GM19455 (cell line): ENCODE data around the gene LAMTOR2.
"Not testable (repeated sequence)": the region's sequence is repeated elsewhere in the genome, so short reads cannot be mapped to it uniquely, and the experiment has no call there.

Source experiments
- ATAC-seq: cut with Tn5 transposase; IDR thresholded peaks from one replicate; pipeline ENCODE4 v1.9.1; 2021; ENCODE audit not compliant: unreplicated experiment

The LAMTOR2 gene

DNA sequence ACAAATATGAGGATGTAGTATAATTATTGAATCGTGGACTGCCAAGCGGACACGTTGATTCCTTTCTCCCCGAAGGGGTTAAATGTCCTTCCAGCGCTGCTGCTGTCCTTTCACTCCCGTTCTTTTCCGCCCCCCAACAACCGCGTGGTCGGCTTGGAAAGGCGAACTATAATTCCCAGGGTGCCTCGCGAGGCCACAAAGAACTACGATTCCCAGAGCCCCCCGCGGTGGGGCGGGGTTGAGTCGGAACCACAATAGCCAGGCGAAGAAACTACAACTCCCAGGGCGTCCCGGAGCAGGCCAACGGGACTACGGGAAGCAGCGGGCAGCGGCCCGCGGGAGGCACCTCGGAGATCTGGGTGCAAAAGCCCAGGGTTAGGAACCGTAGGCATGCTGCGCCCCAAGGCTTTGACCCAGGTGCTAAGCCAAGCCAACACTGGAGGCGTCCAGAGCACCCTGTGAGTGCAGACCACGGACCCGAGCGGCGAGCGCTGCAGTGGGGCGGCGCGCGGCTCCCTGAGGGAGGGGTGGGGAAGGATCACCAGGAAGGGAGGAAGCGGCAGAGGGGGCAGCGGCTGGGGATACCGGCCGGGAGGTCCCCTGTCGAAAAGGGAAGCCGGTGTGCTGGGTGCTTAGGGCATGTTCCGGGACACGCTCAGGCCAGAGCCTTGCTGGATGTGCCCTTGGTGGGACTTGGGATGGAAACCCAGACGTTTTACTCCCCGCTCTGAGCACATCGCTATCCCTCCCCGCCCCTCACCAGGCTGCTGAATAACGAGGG is at the start of gene LAMTOR2:
Gene LAMTOR2, plus strand, starts transcription at position 283 of the 781 bp plus-strand sequence. Its CDS starts 108 bp downstream, at position 391.
- ATAC-seq: peak; percentile 67

DNA sequence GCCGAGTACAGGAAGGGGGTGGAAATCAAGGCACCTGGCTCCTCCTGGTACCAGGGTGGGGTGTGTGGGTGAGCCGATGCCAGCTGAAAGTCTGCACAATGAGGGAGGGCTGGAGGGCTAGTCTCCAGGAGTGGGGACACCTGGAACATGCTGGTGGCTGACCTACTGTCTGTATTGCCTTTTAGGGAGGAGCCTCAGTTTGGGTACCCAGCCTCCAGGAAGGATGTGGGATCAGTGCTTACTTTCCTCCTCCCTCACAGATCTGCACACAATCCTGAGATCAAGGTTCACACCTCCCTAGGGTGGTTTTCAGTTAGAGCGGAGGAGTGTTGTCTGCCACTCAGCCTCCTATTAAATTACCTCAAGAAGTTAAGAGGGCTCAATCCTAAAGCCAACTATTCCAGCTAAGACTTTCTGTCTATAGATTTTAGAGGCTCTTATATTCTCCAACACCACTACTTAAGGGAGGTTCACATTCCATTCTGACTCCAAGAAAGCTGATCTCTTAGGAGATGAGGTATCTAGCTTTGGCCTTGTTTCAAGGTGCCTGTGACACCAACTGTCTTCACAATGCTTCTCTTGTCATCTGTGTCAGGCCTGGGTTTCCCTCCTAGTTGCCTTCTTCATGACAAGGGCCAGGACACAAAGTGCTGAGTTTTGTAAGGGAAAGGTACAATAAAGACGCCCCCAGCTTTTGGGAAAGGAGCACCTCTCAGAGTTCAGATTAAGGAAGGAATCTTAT is 49.6 kb upstream of the LAMTOR2 start:
- ATAC-seq: no peak

DNA sequence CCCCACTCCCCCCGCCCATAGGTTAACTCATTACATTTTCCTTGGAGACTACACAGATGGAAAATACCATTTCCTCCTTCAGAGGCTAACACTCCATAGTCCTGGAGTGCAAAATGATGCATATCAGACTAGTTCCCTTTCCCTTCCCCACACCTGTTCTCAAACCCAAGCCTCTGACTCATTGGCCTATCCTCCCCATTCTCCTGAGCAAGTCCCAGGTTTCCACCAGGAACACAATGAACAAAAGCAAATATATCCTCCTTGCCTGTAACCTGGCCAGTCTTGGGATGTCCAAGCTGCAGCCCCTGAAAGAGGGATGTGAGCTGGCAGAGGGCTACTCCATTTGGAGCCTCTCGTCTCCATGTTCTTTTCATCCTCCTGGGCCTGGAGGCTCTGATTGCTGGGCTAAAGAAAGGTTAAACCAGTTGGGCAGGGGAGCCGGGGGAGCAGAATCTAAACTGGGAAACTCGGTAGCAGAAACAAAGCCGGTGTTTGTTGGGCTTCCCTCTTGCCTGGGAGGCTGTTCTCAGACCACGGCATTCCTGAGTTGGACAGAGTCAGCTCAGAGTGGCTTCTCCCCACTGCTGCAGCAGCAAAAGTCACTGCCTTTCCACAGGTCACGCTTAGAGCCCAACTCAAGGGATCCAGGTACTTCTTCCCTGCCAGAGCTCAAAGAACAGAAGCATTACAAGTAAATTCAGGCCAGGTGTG is 47.8 kb upstream of the LAMTOR2 start:
- no peak for ATAC-seq

DNA sequence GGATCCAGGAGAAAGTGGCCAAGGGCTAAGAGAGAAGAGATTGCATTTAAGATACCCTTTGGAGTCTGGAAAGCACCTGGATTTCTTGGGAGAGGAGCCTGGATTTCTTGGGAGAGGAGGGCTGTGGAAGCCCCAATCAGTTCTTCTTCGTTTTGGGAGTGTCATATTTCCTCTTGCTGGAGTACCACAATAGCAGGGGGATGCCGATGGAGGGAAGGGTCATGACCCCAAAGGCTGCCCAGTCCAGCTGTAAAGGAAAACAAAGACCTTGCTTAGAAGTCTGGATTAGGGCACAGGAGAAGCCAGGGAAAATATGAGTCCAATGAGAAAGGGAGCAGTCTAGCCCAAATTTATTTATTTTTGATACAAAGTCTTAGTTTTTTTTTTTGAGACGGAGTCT is 45.2 kb upstream of the LAMTOR2 start:
- no peak for ATAC-seq

DNA sequence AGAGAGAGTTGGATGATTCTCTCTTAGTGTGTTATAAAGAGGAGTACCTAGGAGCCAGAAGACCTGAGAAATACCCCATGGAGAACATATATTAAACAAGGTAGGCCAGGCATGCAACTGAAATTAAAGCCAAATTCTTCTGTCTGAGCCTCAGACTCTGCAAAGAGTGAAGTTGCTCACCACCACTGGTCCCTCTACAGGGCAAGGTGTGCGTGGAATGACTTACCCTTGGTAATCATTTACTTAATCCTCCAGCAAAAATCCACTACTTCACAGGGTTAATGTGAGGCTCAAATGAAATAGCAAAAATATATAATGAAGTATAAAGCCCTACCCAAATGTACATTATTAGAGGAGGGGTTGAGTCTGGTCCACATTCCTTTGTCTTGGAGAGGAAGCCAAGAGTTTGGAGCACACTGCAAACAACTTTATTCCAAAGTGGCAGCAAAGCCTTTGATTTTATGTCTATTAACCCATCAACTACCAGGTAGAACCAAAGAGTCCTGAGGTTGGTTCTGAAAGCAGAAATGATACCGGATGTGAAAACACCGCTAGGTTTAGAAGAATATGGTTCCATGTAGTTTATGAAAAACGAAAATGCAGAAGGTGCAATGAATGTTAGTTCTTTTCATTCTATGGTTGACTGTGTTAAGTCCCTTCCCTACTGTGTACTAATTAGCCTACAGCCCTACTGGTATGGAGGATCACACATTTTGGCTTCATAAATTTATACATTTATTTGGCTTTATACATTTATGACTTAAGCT is 42.3 kb upstream of the LAMTOR2 start:
- peak; percentile 73 for ATAC-seq

DNA sequence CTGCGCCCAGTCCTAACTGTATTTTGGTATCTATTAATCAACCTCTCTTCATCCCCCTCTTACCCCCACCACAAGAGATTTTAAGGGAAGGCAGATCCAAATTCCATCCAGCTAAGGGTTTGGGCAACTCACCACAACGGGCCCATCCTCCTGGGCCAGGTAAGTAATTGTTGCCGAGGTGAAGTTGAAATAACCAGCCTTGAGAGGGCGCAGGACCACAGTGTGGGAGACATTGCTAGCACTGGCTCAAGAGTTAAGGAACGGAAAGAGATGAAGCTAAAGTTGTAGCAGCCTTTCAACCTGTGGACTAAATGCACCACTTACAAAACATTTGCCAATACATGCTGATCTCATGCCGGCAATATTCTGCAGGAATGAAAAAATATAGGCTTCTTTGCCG is 39.8 kb upstream of the LAMTOR2 start:
- ATAC-seq: no peak

DNA sequence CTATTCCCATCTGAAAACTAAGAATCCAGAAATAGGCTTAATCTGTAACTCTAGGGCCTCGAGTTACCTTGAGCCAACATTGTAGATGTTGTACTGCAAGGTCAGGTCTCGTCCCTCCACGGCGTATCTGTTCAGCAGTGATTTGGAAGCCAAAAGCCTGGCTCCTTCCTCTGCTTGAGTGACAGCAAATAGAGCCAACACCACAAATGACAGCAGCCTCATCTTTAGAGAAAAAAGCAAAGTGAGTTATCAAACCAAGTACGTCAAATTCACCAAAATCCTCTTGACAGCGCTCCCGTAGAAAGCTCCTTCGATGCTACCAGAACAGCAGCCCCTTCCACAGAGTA is 34.7 kb upstream of the LAMTOR2 start:
- ATAC-seq: no peak

DNA sequence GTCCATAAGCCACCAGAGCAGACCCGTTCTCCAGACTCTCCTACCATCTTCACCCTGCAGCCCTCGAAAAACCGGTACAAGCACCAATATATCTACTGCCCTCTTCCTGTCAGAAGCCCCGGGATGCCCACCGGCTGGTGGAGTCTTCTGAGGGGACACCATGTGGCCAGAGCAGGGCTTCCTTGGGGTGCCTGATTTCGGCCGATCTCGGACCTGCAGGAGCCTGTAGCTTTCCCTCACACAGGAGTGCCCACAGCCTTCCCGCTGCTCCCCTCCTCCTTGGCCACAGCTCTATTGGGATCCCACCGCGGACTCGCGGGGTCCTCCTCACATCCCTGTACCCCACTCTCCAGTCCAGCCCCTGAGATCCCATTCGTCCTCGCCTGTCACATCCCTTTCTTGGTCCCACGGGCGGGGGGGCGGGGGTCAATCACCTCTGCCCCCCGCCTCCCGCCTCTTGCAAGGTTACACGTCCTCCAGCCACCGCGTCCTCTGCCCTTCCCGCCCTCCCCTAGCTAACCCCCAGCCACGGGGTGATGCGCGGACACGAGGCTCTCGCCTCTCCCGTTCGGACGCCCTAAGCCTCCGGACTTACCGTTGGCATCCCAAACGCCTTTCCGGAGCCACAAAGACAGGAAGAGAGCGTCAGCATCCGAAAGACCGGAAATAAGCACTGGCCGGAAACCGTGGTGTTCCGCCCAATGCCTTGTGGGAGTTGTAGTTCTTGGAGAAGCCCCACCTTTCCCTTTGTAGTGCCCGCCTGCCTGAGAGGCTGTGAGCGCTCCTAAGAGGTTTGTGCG is 34.1 kb upstream of the LAMTOR2 start, which contains the start of gene SSR2:
Gene SSR2, minus strand, starts transcription at position 659 of the 800 bp plus-strand sequence. CDS start 784 bp downstream, outside the sequence.
- ATAC-seq: peak; percentile 99

DNA sequence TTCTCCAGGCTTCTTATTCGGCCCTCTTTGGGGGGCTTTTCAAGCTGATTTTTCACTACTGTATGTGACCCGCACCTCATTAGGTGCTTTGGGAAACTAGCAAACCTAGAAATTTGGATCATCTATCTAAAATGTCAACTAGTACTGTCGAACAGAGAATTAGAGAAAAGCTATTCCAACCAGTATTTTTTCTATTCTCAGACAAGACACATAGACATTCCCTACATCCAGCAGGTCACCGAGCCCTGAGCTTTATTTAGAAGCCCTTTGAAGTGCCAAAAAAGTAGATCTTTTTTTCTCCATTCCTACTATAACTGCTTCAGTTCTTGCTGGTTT is 33.5 kb upstream of the LAMTOR2 start:
- no peak for ATAC-seq

DNA sequence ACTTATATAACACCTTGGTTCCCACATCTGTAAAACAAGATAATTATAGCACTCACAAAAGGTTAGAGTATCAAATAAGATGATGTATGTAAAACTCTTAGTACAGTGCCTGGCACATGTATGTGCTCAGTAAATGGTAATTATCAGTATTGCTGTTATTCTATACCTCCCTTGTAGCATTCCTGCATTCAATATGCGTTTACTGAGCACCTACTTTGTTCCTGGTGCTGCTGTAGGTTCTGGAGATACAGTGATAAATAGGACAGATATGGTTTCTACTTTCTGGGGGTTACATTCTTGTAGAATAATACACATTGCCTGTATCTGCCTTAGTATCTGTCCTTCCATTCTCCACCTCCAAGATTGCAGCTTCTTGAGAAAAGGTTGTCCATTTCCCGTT is 32.6 kb upstream of the LAMTOR2 start:
- ATAC-seq: no peak

DNA sequence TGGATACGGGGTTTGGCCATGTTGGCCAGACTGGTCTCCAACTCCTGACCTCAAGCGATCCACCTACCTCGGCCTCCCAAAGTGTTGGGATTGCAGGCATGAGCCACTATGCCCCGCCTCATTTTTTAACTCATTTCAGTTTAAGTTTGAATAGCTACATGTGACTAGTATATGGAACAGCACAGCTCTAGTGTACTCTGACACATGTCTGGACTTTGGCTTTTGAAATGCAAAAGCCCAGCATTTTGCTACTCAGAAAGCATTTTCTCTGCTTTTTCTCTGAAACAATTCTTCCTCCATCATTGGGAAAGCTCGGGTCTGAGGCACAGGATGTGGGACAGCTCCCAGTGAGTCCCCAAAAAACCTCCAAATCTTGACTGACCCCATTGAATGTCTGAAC is 29.8 kb upstream of the LAMTOR2 start:
- ATAC-seq: no peak

DNA sequence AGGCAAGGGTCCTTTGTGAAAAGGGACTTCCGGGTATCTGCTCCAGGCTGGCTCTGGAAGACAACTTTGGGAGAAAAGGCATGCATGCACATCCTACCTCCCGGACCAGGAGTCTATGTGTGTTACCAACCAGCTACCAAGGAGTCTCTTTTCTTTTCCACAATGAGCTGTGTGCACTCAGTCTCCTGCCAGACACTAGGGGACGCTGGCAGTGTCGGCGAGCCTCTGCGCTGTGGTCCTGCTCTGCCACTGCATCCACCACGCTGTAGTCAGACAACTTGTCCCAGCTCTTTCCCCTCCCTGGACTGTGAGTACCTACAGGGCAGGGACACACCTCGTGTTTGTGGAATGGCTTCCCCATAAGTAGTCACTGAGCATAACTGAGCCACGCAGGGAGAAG is 28.7 kb upstream of the LAMTOR2 start:
- no peak for ATAC-seq

DNA sequence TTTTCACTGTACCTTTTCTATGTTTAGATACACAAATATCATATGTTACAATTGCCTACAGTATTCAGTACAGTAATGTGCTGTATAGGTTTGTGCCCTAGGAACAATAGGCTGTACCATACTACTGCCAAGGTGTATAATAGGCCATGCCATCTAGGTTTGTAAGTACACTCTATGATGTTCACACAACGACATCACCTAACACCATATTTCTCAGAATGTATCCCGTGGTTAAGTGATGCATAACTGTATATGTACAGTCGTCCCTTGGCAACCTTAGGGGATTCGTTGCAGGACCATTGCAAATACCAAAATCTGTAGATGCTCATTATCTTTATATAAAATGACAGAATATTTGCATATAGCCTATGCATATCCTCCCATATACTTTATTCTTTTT is 28.0 kb upstream of the LAMTOR2 start:
- no peak for ATAC-seq

DNA sequence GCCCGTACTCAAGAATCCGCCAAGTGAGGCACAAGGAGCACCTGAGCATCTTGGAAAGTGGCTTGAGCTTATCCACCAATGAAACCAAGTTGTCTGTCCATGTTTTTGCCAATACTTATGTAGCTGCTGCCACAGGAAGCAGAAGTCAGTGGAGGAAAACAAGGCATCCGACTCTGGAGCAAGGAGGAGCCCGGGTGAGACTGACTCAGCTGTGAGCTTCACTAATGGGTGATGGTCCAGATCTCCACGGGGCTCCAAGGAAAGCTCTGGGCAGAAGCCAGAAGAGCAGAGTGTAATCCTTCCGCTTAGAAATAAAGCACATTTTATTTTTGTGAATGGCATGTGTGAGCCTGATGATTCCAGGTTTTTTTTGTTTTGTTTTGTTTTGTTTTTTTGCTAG is 21.6 kb upstream of the LAMTOR2 start:
- no peak for ATAC-seq

DNA sequence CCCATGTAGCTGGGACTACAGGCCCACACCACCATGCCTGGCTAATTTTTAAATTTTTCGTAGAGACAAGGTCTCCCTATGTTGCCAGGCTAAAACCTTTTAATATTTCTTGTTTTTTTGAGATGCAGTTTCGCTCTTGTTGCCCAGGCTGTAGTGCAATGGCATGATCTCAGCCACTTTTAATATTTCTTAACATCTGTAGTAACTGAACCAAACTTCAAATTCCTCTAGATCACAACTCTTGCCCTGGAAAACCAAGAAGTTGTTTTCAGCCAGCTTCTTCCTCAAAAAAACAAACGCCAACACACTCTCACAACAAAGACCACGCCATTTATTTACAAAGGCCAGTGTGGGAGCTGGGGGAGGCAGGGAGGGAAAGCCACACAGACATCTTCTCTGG is 19.6 kb upstream of the LAMTOR2 start:
- ATAC-seq: not testable (repeated sequence)

DNA sequence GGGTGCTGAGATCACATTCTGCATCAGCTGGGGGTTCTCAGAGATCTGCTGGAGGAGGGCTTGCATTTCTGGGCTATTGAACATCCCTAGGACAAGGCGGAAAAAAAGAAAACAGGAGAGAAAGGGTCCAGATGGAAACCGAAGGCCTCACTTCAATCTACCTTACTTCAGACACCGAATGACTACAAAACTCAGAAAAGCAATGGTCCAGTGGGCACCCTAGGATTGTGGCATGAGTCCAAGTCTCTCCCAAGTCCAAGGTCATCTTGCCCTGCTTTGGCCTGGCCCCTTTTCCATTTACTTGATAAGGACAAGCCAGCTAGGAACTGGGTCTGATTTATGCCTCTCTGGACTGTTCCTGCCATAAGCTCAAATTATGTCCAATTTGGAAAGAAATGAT is 11.8 kb upstream of the LAMTOR2 start:
- no peak for ATAC-seq

DNA sequence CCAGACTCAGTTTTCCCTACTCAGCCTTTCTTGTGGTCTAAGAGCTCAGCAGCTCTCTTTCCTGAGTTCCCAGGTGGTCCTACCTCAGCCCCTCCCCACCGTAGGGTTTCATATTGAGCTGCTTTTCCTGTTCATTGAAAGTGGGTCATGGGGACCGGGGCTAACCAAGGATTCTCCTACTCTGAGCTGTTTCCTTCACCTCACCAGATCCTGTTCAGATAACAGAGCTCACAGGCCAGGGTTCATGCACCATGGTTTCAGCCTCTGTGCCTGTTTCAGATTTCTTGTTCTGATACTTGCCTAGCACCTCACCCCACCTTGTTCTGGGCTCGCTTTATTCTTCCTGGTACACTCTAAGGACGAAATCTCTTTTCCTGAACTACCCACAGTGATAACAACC is 9.5 kb upstream of the LAMTOR2 start:
- ATAC-seq: no peak

DNA sequence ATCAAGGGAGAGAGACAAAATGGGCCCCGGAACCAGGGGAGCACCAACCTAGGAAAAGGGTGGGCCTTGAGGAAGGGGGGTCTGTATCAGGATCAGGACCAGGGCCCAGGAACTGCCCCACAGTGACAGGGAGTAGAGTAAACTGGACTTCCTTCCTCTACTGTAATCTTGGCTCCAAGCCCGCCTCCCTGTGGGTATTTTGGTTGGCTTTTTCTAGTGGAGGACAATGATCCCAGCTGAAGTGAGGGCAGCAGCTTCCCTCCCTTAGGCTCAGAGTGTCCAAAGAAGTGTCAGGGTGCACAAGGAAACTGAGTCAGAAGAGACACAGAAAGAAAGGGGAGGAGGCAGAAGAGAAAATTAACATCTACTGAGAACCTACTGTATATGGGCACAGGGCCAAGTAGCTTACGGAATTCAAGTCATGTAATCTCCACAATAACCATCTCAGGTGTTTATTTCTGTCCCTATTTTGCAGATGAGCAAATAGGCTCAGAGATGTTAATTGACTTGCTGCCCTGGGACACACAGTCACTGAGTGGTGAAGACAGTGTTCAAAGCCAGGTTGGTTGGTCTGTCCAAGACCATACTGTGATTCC is 5.8 kb upstream of the LAMTOR2 start:
- no peak for ATAC-seq

DNA sequence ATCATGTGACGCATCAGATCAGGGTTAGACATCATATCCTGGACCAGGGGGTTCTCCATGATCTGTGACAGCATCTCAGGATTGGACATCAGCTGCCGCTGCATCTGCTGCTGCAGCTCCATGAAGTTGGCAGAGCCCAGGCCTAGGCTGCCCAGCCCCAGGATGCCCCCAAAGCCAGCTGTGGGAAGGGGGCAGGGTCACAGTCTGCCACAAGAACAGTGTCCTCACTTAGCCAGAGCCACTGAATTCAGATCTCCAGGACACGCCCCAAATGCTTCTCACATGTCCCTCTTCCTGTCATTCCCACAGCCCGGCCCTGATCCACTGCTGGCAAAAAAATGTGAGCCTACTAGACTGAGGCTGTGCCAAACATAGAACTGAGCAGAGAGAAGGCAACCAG is 4.2 kb upstream of the LAMTOR2 start:
- ATAC-seq: no peak
